ENCODE data around the gene PSMB3.

The PSMB3 gene

GRCh38 chr17:38798614-38799500, 46.3 kb downstream of the PSMB3 start:
- DNase-seq = peak; percentile 54

GRCh38 chr17:38799501-38800236, 47.1 kb downstream of the PSMB3 start, which contains the start of gene PIP4K2B:
Gene PIP4K2B (minus strand): TSS chr17:38799556. CDS start chr17:38799424, 132 bp downstream.
- peak; percentile 84 for DNase-seq

- DNase-seq = no peak
Observed at GRCh38 chr17:38800237-38800760, 47.8 kb downstream of the PSMB3 start.

DNA sequence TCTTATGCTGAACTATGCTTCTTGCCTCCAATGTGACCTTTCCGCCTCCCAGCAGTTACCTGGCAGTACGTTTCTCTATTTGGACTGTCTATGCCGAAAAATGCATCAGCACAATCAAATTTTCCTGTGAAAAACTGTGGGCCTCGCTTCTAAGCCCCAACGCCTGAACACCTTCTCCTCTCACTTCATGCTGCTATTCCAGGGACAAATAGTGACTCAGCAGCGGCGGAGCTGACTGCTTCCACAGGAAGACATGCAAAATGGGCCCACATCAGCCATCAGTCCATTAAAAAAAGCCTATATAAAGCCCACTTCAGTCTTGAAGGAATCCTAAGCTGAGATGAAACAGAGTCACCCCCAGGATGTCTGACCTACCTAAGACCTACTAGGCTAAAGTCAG, 57.3 kb downstream of the PSMB3 start:
- DNase-seq = no peak

Measured in activated naive CD4-positive, alpha-beta T cell treated with anti-CD3 and anti-CD28 coated beads, Interleukin-2, amount 50 U/mL, for 16 hours (primary cell).